ENCODE data around the gene OR51D1. TPM values are rescaled to one million over a fixed set of nuclear protein-coding genes. Genes with fewer than 3 reads are reported as not detected.

Gene OR51D1
- total and polyA plus RNA-seq, 9 of the 15 experiments (the other 6 are each of a cell fraction or from before 2014, with no cell fraction given), result not detected

GRCh38 chr11:4626207-4627099 is 10.8 kb upstream of the OR51D1 start (continued):
- TF ChIP-seq SAP30 (IDR thresholded peaks at IDR 0.05; ENCODE audit: borderline replicate concordance, insufficient read depth, low read depth, low read length, poor library complexity, severe bottlenecking) (no peak), STAG1 (CRISPR knock-in tag; IDR thresholded peaks at IDR 0.05; ENCODE audit: borderline replicate concordance) (peak; percentile 63; the same call in 1 of the 2 replicates), CSDE1 (IDR thresholded peaks at IDR 0.05) (no peak), MAFF (IDR thresholded peaks at IDR 0.05; ENCODE audit: low read length) (no peak), CREB1 (IDR thresholded peaks at IDR 0.05) (no peak), CREB1 (CRISPR knock-in tag; IDR thresholded peaks at IDR 0.05) (0 out of 2 replicates have a peak, but pooled peaks have one; percentile 17), ILK (tag; IDR thresholded peaks at IDR 0.05; ENCODE audit: borderline replicate concordance, low read depth) (no peak), ZNF280B (CRISPR knock-in tag; IDR thresholded peaks at IDR 0.05) (no peak), MTA3 (IDR thresholded peaks at IDR 0.05; ENCODE audit: borderline replicate concordance) (no peak), ZNF561 (CRISPR knock-in tag; conservative IDR thresholded peaks at IDR 0.05) (no peak), LCOR (CRISPR knock-in tag; IDR thresholded peaks at IDR 0.05) (0 out of 2 replicates have a peak, but pooled peaks have one; percentile 41)
- TF ChIP-seq, protein P1, sequence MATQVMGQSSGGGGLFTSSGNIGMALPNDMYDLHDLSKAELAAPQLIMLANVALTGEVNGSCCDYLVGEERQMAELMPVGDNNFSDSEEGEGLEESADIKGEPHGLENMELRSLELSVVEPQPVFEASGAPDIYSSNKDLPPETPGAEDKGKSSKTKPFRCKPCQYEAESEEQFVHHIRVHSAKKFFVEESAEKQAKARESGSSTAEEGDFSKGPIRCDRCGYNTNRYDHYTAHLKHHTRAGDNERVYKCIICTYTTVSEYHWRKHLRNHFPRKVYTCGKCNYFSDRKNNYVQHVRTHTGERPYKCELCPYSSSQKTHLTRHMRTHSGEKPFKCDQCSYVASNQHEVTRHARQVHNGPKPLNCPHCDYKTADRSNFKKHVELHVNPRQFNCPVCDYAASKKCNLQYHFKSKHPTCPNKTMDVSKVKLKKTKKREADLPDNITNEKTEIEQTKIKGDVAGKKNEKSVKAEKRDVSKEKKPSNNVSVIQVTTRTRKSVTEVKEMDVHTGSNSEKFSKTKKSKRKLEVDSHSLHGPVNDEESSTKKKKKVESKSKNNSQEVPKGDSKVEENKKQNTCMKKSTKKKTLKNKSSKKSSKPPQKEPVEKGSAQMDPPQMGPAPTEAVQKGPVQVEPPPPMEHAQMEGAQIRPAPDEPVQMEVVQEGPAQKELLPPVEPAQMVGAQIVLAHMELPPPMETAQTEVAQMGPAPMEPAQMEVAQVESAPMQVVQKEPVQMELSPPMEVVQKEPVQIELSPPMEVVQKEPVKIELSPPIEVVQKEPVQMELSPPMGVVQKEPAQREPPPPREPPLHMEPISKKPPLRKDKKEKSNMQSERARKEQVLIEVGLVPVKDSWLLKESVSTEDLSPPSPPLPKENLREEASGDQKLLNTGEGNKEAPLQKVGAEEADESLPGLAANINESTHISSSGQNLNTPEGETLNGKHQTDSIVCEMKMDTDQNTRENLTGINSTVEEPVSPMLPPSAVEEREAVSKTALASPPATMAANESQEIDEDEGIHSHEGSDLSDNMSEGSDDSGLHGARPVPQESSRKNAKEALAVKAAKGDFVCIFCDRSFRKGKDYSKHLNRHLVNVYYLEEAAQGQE (IDR thresholded peaks at IDR 0.05; ENCODE audit: borderline replicate concordance), result peak; percentile 72
- TF ChIP-seq, protein P1 (CRISPR knock-in tag; IDR thresholded peaks at IDR 0.05; ENCODE audit: low read depth), result no peak

All from K562 (cell line).